Psoas muscle (tissue), 8 donors: ENCODE results near the gene INSRR. TPM values are rescaled to one million over a fixed set of nuclear protein-coding genes. Genes with fewer than 3 reads are reported as not detected.

Experiments used
- ATAC-seq, 4 donors: fragments of 200-7000 bp; cut with Tn5 transposase; one replicate each; pipeline ENCODE4 v1.9.1; 2020; ENCODE audit warnings: moderate library complexity in 3 of 4, mild to moderate bottlenecking in 2 of 4
- DNase-seq, 2 donors: peaks; one replicate each; pipeline ENCODE4 v3.0.0-alpha.2; 2020
- H3K27ac ChIP-seq: fragments of 200-600 bp; one replicate; pipeline ENCODE4 v1.8.0; 2022
- H3K27me3 ChIP-seq, 3 donors: fragments of 200-600 bp in 1 of 3; one replicate each; pipeline versions ENCODE4 v1.6.1 to v1.8.0; 2013 to 2022; ENCODE audit warnings: low read length in 2 of 3, mild to moderate bottlenecking in 2 of 3, moderate library complexity in 1 of 3; ENCODE audit not compliant: insufficient read depth in 3 of 3
- H3K36me3 ChIP-seq, 2 donors: fragments of 200-600 bp in 1 of 2; one replicate each; pipeline versions ENCODE4 v1.6.1 to v1.8.0; 2013 to 2022; ENCODE audit warnings: low read depth in 1 of 2, mild to moderate bottlenecking in 1 of 2, moderate library complexity in 1 of 2; ENCODE audit not compliant: insufficient read depth in 1 of 2
- H3K4me1 ChIP-seq: fragments of 200-600 bp; one replicate; pipeline ENCODE4 v1.8.0; 2022
- H3K4me3 ChIP-seq: fragments of 200-600 bp; one replicate; pipeline ENCODE4 v1.8.0; 2022; ENCODE audit warnings: mild to moderate bottlenecking
- H3K9me3 ChIP-seq: fragments of 200-600 bp; one replicate; pipeline ENCODE4 v1.8.0; 2022
- CTCF ChIP-seq: fragments of 200-600 bp; IDR thresholded peaks from one replicate; pipeline ENCODE4 v1.8.0; 2022; ENCODE audit warnings: antibody characterized with exemption
- WGBS, 3 donors: extraction: QIAGEN DNeasy Blood & Tissue Kit; methylation state at CpG; one replicate each; pipeline versions ENCODE4 v1.1.6 to v1.1.7; 2013; 5-methylcytosine and 5-hydroxymethylcytosine counted together
- intact Hi-C, 2 donors: fragments of 100-400 bp; cut with DNase I; formaldehyde crosslinking; loops; one replicate each; pipeline versions ENCODE4 v1.11.0 to v1.14.2; 2022
- polyA plus RNA-seq, 3 donors: library from polyadenylated mRNA; stranded (reverse); fragments of 200-250 nt; gene quantifications; one replicate each; pipeline ENCODE4 v1.2.3, GENCODE V29; 2013
- total RNA-seq, 4 donors: library from RNA; stranded (reverse); fragmentation: NEBNext Ultra II Directional in 2 of 4; extraction: Animal tissue kit (Norgen Biotek cat#: 25700) in 2 of 4; gene quantifications; one replicate each; pipeline versions ENCODE4 v1.2.1 to v1.2.4, GENCODE V29; 2021 to 2023
- donor health status: healthy with polysubstance abuse.
- donor health status: DM: no; HTN: no; CAD: no; lungs with moderate emphysema.
- donor health status: Bipolar disorder and iron deficiency.
- donor health status: healthy.
- donor health status: DM: yes; HTN: yes; CAD: no.
- donor health status: DM: no; HTN: no; CAD: no.
- donor health status: DM: no; HTN: no; CAD: no.
- donor health status: DM: yes; HTN: yes; CAD: no.

INSRR gene
- total and polyA plus RNA-seq, 7 donors = under 0.01 to 0.07 TPM; not detected in 5

DNA sequence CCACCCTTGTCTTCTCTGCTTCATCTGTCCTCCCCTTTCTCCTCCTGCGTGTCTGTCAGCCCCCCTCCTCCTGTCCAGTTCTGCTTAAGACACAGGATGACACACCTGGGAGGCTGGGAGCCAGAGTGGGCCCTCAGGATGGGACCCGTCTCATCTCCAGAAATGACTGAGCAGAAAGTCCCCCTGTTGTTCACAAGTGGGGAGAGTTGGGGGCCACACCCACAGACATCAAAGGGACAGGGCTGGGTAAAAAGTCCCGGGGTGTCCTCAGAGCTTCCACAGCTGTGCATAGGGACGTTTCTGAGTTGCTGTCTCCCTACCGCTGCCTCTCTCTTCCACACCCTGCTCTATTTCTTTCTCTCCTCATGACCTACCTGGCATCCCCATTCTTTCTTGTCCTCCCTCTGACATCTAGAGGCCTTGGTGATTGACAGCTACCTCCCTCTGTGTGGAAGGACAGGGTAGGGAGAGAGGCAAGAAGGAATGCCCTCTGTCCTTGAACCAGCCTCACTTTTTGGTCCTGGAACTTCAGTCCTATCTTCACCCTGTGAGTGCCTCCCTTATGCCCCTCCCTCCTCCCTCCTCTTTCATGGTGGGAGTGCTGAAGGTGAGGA is 22.8 kb downstream of the INSRR start:
- H3K27me3 ChIP-seq = peaks cover 0 to 2% (median 0%) of the 10 kb centered on the region in 3 donors
- no peaks in the 10 kb centered on the region for H3K9me3 ChIP-seq
- H3K27ac ChIP-seq = no peak overlapping the region
- no peak for TF ChIP-seq CTCF
- H3K4me1 ChIP-seq = no peaks in the 10 kb centered on the region
- 57 to 63% (median 62%) methylated on average over 5 of the region's 5 CpGs for WGBS, 3 donors
- no peaks in the 10 kb centered on the region for H3K36me3 ChIP-seq
- intact Hi-C loops = loop anchor here in 1 of 2 donors (5.0 kb wide), 1 partner anchor 91 kb away; no protein-coding TSS in a partner anchor
- H3K4me3 ChIP-seq = no peak overlapping the region
- ATAC-seq (no peak), DNase-seq (no peak)

GRCh38 chr1:156834322-156834721 is 24.6 kb downstream of the INSRR start:
- Histone ChIP-seq H3K4me3 (no peak overlapping the region), H3K27me3 (peaks cover 0 to 2% (median 0%) of the 10 kb centered on the region in 3 donors), H3K4me1 (no peaks in the 10 kb centered on the region), H3K27ac (no peak overlapping the region), H3K36me3 (no peaks in the 10 kb centered on the region), H3K9me3 (no peaks in the 10 kb centered on the region)
- 73 to 79% (median 75%) methylated on average over 3 of the region's 3 CpGs for WGBS, 3 donors
- intact Hi-C loops = no loop called here
- TF ChIP-seq CTCF = no peak
- no peak for DNase-seq
- no peak for ATAC-seq

- no peak for TF ChIP-seq CTCF
- Histone ChIP-seq H3K27ac (no peak overlapping the region), H3K4me1 (no peaks in the 10 kb centered on the region), H3K27me3 (peaks cover 0 to 2% (median 0%) of the 10 kb centered on the region in 3 donors), H3K9me3 (no peaks in the 10 kb centered on the region), H3K4me3 (no peak overlapping the region), H3K36me3 (no peaks in the 10 kb centered on the region)
- WGBS, 3 donors = 33 to 51% (median 42%) methylated on average over 2 of the region's 2 CpGs
- intact Hi-C loops = loop anchor here in 1 of 2 donors (2.0 kb wide), 1 partner anchor 29 kb away; no protein-coding TSS in a partner anchor
- ATAC-seq (no peak), DNase-seq (no peak)
Measured at GRCh38 chr1:156833603-156834002, 25.3 kb downstream of the INSRR start.

DNA sequence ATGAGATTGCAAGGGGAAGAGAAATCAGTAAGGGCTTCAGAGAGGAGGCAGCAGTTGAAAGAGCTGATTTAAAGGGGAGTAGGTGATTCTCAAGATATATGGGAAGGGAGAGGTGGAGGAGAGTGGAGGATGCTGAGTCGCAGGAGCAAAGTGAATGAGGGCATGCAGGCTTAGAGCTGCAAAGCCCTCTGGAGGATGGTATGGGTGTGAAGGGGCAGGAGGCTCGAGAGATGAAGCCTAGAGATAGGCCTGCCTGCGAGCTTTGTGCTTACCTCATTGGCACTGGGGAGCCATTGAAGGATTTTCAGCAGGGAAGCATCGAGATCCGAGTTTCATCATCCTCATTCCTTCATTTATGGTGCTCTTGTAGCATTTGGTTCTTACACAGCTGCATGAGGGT is 26.5 kb downstream of the INSRR start:
- intact Hi-C loops = loop anchor here in 1 of 2 donors (2.0 kb wide), 1 partner anchor 28 kb away; no protein-coding TSS in a partner anchor
- ATAC-seq (no peak), DNase-seq (no peak)

More for the DNA sequence above, 26.5 kb downstream of the INSRR start:
- Histone ChIP-seq H3K27me3 (peaks cover 0 to 2% (median 0%) of the 10 kb centered on the region in 3 donors), H3K9me3 (no peaks in the 10 kb centered on the region), H3K27ac (no peak overlapping the region), H3K4me3 (no peak overlapping the region), H3K36me3 (no peaks in the 10 kb centered on the region), H3K4me1 (no peaks in the 10 kb centered on the region)
- TF ChIP-seq CTCF = no peak
- WGBS, 3 donors = 59 to 62% (median 62%) methylated on average over 5 of the region's 5 CpGs
